ENCODE measurements around the gene KRT81.
A peak's percentile ranks its signal among the peaks of the same experiment; 100 is the strongest.
"Not testable (repeated sequence)": the region's sequence is repeated elsewhere in the genome, so short reads cannot be mapped to it uniquely, and the experiment has no call there.

Gene KRT81

DNA sequence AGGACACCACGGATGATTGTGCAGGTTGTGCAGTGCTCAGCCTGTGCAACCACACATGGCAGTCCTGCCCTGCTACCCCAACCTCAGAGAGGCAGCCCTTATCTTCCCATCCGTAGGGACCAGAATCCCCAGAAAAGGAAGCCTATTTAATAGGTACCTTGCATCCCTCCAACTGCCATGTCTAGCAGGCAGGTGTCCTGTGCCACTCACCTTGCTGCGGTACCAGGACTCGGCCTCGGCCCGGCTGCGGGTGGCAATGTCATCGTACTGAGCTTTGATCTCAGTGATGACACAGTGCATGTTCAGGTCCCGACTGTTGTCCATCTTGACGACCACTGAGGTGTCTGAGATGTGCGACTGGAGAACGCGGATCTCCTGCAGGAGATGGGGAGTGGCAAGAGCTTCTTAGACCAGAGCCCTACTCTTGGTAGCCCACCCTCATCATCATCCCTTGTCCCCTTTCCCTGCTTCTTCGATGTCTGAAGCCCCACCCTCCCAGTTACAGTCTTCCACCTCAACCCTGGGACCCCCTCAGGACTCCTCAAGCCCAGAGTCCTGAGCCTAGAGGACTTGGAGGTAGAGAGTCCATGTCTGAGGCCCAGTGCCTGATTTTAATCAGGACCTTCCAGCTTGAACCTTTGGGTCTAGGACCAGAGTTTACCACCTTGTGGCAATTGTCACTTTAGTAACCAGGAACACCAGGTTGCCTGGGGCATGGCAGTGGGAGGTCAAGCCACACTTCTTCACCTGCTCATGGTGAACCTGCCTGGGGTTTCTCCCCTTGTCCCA lies 37.7 kb downstream of the KRT81 start:
- DNase-seq (ENCODE audit: low read depth): no peak

DNA sequence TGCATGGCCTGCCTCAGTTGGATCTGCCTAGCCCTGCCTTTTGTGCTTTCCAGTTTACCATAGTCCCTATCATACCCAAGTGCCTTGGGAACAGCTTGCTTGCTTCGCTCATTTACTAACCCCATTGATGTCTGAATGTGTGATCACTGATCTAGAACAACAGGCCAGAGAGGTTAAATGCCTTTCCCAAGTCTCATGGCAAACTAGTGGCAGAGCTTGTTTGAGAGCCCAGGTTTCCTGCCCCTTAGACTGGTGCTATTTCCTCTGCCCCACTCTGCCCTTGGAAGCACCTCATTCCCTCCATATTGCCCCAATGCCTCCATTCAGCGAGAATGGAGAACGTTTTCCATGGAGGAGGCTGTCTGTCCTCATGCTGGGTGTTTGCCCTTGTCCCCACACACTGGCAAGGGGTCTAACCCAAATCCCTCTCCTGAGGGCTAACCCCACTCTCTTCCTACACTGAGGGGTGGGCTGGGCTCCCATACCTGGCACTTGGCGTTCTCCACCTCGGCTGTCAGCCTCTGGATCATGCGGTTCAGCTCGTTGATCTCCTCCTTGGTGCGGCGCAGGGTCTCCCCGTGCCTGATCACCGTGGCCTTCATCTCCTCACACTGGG lies 38.5 kb downstream of the KRT81 start:
- no peak for DNase-seq (ENCODE audit: low read depth)

DNA sequence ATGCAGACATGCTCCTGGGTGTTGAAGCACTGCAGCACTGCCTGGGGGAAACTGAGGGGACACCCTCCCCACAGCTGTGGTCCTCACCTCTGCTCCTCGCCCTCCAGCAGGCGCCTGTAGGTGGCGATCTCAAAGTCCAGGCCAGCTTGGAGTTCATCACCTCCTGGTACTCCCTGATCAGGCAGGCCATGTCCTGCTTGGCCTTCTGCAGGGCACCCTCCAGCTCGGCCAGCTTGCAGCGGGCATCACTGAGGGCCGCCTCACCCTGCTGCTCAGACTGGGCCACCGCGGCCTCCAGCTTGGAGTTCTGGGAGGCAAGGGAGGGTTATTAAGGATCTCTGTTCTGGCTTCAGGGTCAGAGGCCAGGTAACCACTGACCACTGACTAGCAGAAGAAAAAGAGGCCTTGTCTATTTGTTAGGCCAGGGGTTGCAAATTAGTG lies 39.1 kb downstream of the KRT81 start:
- DNase-seq (ENCODE audit: low read depth): not testable (repeated sequence)

DNA sequence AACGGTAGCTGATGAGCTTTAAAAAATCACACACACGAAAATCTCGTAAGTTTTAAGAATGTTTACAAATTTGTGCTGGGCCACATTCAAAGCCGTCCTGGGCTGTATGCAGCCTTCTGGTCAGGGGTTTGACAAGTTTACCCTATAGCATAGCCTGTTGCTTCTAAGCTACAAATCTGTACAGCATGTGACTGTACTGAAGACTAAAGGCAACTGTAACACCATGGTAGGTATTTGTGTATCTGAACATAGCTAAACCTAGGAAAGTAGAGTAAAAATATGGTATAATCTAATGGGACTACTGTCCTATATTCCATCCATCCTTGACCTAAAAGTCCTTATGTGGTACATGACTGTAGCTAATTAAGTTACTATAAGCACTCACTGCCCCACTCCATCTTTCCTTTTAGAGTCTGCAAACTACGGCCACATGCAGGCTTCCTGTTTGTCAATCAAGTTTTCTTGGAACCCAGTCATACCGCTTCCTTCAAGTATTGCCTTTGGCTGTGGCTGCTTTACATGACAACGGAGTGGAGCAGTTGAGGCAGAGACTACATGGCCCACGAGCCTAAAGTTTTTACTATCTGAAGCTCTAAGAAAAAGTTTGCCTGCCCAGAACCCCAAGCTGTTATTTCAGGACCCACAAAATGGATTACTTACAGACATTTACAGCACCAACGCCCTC lies 39.8 kb downstream of the KRT81 start:
- no peak for DNase-seq (ENCODE audit: low read depth)

DNA sequence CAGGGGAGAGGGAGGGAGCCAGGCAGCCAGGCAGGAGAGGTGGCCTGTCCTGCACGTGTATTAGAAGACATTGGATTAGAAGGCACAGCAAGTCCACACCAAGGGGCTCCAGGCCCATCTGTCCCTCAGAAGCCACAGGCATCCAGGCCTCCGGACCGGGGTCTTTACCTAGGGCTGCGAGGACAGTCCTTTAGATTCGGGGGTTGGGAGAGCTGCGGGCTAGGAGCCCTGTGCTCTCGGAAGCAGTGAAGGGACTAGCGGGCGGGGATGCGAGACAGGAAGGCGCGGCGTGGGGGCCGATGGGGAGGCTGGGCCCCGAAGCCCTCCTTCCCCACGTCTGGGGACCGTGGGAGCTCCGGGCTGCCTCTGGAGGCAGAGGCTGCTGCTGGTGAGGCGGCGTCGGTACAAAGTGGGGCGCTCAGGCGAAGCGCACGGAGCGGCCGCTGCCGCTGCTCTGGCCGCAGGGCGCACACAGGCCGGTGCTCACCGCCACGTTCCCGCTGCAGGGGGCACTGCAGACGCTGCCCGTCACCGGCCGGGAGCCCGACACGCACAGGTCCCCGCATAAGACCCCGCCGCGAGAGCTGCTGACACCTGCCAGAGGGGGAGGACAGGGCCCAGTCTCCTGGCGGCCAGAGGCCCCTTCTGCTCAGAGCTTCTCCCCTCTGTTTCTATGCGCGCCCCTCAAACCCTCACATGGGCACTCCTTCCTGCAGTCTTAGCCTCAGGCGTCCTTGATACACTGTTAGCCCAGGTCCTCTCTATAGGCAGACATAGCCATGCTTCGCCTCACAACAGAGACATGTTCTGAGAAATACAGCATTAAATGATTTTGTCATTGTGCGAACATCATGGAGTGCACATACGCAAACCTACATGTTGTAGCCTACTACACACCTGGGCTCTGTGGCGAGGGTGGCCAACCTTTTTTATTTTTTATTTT lies 41.0 kb downstream of the KRT81 start:
- DNase-seq (ENCODE audit: low read depth): no peak

DNA sequence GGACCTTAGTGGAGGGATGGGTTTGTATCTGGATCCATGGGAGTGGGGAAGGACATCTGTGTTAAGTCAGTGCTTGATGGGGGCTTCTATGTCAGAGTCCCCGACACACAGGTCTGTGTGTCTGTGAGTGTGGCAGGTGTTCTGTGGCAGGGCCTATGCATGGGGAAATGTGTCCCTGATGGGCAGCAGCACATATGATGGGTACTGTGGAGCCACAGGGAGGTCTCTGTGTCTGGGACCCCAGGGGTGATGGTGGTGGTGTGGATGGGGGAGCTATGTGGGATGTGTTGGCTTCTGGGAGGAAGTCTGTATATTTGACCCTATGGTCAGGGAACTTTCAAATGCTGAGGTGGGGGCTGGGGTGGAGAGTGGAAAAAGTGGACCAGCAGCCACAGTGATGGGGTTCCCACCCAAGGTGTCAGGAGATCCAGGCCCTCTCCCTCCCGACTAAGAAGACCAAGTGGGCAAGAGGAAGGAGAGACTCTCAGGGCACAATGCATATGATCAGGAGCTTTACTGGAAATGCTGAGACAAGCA lies 41.8 kb downstream of the KRT81 start:
- DNase-seq (ENCODE audit: low read depth): no peak

DNA sequence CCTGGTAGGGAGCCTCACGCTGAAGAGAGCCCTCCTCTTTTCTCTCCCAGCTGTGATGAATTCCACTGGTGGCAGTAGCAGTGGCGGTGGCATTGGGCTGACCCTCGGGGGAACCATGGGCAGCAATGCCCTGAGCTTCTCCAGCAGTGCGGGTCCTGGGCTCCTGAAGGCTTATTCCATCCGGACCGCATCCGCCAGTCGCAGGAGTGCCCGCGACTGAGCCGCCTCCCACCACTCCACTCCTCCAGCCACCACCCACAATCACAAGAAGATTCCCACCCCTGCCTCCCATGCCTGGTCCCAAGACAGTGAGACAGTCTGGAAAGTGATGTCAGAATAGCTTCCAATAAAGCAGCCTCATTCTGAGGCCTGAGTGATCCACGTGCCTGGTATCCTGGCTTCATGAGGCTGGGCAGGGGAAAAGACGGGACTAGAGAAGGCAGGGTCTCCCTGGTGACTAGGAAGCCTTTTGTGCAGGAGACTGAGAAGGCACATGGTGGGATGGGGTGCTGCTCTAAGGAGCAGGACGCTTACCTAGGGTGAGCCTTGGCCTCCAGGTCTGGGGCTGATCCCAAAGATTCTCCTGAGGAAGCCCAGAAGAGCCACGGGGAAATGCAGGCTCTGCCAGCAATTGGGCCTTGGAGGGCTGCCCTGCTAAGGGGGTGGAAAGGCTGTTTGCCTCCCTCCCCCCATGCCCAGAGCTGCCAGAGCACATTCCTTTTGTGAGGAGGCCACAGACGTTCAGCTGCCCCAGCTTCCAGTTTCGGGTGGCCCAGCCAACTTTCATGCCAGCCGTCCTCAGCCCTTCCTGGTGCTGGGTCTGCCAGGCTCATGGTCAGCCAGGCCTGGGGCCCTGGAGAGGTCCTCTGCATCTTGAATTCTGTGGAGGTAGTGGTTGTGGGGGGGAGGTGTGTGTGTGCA lies 42.5 kb downstream of the KRT81 start:
- no peak for DNase-seq (ENCODE audit: low read depth)

DNA sequence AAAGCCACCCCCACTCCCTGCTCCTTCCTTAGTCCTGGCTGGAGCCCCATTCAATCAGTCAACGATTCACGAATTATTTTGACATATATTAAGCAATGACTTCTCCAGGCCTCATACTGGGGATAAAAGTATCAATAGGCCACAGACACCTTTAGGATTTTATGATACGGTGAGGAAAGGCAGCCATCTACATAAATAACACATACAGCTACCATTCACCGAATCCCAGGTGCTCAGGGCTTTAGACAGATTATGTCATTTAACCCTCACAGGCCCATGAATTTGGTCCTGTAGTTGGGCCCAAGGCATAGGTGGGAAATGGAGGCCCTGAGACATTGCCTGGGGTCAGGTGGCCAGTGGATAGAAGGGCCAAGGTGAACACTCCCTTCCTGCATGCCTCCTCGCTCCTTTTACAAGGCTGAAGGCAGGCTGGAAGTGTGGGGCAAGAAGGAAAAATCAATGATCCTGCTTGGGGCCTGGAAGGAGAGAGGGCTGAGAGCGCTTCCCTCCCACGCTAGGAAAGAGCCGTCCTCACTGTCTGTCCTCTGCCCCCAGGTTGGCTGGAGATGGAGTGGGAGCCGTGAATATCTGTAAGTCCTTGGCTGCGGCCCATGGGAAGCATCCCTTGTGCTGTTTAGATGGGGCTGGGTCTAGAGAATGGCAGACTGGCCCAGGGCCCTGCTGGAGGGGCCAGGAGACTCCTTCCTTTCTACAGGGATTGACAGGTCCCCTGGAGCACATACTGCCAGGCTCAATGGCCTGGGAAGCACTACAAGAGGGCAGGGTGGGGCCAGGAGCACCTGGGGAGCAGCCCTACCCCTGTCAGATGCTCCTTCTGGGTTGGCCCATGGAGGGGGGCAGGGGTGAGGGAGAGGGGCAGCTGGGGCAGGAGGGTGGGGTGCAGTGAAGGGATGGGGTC lies 43.5 kb downstream of the KRT81 start:
- no peak for DNase-seq (ENCODE audit: low read depth)

DNA sequence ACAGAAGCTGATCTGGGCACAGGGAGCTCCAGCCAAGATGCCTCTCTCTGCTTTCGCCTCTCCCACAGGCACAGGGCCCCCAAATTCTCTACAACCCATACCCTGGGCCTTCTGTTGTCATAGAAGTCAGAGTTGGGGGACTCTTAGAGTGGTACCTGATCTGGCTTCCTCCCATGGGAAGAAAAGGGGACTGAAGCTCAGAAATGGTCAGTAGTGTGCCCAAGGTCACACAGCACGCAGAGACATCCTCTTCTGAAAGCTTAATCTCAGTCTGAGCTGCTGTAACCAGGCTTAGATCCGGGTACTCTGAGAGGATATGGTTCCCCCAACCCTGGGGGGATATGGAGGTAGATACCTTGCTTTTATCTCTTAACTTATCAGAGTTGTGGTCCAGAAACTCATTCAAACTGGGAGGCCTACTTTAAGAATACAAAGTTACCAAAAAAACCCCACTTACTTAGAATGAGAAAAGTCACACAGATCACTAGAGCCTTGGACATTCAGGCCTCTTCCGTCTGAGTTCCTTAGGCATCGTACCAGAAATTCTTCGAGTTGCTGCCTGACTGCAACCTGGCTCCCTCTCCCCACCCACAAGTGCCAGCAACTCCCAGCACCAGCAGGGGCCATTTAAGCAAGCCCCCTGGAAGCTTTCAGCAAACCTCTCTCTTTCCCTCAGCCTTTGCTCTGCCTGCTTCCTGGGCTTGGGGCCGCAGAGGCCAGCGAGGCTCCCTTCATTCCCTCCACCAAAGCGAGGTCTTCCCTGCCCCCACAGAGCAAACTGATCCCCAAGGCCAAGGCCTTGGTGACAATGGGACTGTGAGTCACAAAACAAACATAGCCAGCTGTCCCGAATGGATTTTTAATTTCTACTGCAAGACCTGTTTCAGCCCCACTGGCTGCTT lies 44.4 kb downstream of the KRT81 start:
- DNase-seq (ENCODE audit: low read depth): no peak

DNA sequence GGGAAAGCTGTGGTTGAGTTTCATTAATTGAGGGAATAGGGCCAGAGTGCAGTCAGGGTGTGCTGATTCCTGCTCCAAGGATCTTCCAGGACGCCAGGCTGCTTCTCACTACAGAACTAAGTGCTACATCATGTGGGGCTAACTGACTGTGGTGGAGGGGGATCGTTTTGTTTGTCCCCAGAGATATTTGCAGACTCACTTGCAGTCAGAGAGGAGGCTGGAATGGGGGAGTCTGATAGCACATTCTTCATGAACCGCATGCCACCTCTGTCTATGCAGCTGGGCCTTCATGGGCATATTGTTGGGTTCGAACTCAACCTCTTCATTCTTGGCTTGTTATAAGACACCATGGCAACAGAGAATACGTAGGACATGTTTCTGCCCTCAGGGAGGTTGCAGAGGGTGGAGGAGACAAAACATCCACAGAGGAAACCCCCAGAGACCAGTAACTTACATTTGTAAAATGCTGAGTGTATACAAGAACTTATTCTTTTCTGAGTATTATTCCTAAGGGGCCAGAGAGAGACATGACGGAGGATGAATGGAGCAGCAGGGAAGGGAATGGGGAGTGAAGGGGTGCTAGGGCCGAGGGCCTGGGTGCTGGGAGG lies 45.3 kb downstream of the KRT81 start:
- no peak for DNase-seq (ENCODE audit: low read depth)

DNA sequence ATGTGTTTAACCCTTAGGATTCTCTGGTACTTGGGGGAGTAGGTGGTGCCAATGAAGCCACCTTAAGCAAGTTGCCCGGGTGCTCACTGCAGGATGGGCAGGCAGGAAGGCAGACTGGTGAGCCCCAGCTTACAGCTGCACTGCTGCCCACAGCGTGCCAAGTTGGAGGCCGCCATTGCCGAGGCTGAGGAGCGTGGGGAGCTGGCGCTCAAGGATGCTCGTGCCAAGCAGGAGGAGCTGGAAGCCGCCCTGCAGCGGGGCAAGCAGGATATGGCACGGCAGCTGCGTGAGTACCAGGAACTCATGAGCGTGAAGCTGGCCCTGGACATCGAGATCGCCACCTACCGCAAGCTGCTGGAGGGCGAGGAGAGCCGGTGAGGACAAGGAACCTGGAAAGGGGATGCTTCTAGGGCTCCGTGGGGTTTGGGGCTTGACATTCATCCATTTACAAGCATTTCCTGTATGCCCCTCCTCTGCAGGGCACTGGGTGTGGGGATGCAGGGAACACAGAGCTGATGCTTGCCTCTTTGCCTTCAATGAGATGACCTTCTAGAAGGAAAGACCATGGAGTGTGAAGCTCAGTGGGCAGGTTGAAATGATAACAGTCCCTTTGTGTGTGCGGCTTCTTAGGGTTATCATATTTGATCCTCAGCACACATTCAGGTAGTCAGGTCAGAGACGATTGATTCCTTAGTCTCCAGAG lies 45.9 kb downstream of the KRT81 start:
- DNase-seq (ENCODE audit: low read depth): no peak

DNA sequence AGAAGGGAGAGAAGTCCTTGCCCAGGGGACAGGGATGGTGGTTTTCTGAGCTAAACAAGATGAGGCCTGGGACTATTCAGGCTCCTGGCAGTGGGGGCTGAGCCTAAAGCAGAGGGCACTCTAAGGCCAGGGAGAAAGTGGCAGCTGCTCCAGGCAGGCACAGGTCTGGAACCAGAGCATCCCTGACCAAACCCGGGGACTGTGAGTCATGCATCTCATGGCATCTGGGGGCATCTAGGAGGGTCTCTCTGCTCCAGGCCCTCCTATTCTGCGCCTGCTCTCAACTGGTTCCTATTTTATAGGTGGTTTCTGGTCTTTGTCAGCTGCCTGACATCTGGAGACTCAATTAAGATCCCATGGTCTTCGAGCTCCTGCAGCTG lies 46.7 kb downstream of the KRT81 start:
- no peak for DNase-seq (ENCODE audit: low read depth)

DNA sequence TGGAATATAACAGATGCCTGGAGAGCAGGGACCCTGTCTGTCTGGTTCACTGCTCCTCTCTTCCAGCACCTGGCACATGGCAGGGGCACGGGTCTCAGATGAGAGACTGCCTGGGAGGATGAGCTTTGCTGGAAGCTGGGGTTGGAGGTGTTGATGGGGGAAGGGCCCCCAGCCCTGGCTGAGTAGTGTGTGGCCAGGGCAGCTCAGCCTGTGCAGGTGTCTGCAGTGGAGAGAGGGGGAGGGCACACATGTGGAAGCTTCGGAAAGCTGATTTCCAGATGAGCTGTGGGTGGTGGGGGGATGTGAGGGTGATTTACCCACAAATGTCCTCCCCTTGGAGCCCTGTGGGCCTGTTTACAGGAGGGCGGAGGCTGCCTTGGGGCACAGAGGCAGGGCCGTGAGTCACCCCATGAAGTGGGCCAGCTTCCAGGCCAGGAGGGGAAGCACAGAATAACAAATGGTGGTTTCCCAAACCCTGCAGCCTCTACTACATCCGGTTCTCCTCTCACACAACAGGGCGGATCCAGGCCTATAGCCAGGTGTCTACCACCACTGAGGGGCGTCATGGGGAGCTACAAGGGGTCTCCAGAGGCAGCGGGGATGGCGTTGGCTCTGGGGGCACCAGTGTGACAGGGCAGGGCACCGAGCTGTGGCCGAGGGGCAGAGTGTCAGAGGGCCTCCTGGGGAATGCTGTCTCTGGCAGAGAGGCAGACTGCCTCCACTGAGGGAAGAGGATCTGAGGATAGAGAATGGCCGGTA lies 47.3 kb downstream of the KRT81 start:
- DNase-seq (ENCODE audit: low read depth): peak; percentile 61

DNA sequence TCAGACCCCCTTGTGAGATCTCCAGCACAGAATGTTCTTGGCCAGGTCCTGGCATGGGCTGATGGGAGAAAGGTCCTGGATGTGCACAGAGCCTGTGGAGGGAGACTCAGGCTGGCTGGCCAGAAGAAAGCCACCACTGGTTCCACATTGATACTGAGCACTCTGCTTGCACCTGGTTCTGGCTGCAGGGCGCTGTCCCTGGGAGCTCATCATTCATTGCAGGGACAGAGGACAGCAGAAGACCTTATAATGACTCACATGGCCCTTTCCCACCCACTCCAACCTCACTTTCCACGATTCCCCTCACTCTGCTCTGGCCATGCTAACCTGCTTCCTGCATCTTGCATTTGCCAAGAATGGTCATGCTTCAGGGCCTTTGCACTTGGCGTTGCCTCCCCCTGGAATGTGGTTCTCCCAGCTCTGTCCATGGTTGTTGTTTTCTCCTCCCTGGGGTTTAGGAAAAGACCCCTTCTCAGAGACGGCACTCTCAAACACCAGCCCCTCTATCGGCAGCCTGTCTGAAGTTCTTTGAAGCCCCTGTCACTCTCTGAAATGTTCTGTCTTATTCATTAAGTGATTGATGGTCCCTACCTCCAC lies 48.0 kb downstream of the KRT81 start:
- DNase-seq (ENCODE audit: low read depth): no peak

DNA sequence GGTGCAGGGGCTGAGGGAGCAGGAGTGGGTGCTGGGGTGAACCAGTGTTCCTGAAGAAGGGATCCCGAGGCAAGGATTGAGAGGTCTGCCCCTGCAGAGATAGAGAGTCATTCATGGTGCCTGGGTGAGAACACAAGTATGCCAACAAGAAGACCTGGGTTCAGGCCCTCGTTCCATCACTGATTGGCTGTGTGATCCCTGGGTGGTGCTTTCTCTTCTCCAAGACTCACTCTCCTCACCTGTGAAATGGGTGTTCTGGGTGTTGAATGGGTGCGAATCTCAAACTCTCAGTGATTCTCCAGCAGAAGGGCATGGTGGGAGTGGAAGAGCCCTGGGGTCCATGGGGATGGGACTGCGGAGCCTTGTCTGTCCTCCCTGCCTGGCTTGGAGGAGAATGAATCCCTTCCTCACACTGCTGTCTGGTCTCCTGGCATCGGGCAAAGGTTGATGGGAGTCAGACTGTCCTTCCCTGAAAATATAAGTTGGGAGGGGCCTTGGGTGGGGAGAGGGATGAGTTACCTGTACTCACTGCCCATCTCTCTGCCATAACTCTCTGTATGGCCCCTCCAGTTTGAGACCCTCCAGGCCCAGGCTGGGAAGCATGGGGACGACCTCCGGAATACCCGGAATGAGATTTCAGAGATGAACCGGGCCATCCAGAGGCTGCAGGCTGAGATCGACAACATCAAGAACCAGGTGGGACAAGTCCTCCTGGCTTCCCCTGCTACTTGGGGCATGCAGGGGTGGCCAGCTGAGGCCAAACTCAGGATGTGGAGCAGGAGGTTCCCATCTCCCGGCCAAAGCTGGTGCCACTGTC lies 48.7 kb downstream of the KRT81 start:
- no peak for DNase-seq (ENCODE audit: low read depth)

All from GM04503 (cell line).